Measurements from ENCODE around the gene LRP3. TPM values are rescaled to one million over a fixed set of nuclear protein-coding genes. Genes with fewer than 3 reads are reported as not detected.

The LRP3 gene
- polyA plus RNA-seq, 12 donors, result 15.8 to 45.8 (median 20.7) TPM; not detected in 1

- DNase-seq, result no peak
These were observed 56.4 kb downstream of the LRP3 start for GRCh38 chr19:33250500-33250899.

- DNase-seq, result no peak
These were observed 56.9 kb downstream of the LRP3 start for GRCh38 chr19:33251076-33251475.

- DNase-seq, result no peak
These were observed 57.5 kb downstream of the LRP3 start for GRCh38 chr19:33251526-33252090.

- no peak for DNase-seq
These were observed 58.4 kb downstream of the LRP3 start for GRCh38 chr19:33252418-33252962.

- no peak for DNase-seq
These were observed 58.8 kb downstream of the LRP3 start for GRCh38 chr19:33252971-33253370.

- no peak for DNase-seq
These were observed 60.2 kb downstream of the LRP3 start for GRCh38 chr19:33254245-33254824.

- DNase-seq, result no peak
These were observed 61.7 kb downstream of the LRP3 start for GRCh38 chr19:33255781-33256180.

- no peak for DNase-seq
These were observed 62.1 kb downstream of the LRP3 start for GRCh38 chr19:33256261-33256660.

GRCh38 chr19:33257828-33258227 lies 63.7 kb downstream of the LRP3 start:
- DNase-seq, result no peak

Other genes with a start within 250 kb of the LRP3 start
- gene CEP89, start 222.4 kb upstream of the LRP3 start, polyA plus RNA-seq (ENCODE audit: insufficient read length in 12 of 12), result 10 to 100 TPM in 11 of 12 donors, not detected in 1; 16.9 to 31.0 (median 18.8) TPM
- gene FAAP24, start 222.1 kb upstream of the LRP3 start, polyA plus RNA-seq (ENCODE audit: insufficient read length in 12 of 12), result 1 to 10 TPM in 9 of 12 donors, under 1 TPM in 1, not detected in 2; 0.93 to 3.4 (median 1.6) TPM
- 10 to 100 TPM in 1 of 12 donors, 1 to 10 TPM in 10, not detected in 1; 1.2 to 16.5 (median 1.9) TPM for gene RHPN2, start 129.4 kb upstream of the LRP3 start, polyA plus RNA-seq (ENCODE audit: insufficient read length in 12 of 12)
- 10 to 100 TPM in 3 of 12 donors, 1 to 10 TPM in 8, not detected in 1; 6.5 to 12.2 (median 8.2) TPM for gene GPATCH1, start 113.1 kb upstream of the LRP3 start, polyA plus RNA-seq (ENCODE audit: insufficient read length in 12 of 12)
- gene WDR88, start 62.2 kb upstream of the LRP3 start, polyA plus RNA-seq (ENCODE audit: insufficient read length in 12 of 12), result 1 to 10 TPM in 3 of 12 donors, under 1 TPM in 7, not detected in 2; 0.34 to 1.2 (median 0.86) TPM
- gene SLC7A10, start 31.5 kb downstream of the LRP3 start, polyA plus RNA-seq (ENCODE audit: insufficient read length in 12 of 12), result 10 to 100 TPM in 2 of 12 donors, 1 to 10 TPM in 9, not detected in 1; 4.2 to 14.2 (median 8.1) TPM
- 10 to 100 TPM in 3 of 12 donors, 1 to 10 TPM in 8, not detected in 1; 1.7 to 33.1 (median 4.0) TPM for gene CEBPA, start 108.2 kb downstream of the LRP3 start, polyA plus RNA-seq (ENCODE audit: insufficient read length in 12 of 12)
- 10 to 100 TPM in 11 of 12 donors, not detected in 1; 16.4 to 29.9 (median 20.2) TPM for gene CEBPG, start 179.4 kb downstream of the LRP3 start, polyA plus RNA-seq (ENCODE audit: insufficient read length in 12 of 12)

All from muscle of arm (tissue), 12 donors.